NCI-H2081 treated with DMSO at 0.1 percent for 48 hours (cell line): ENCODE measurements around the gene CNRIP1.
"Not testable (repeated sequence)": the region's sequence is repeated elsewhere in the genome, so short reads cannot be mapped to it uniquely, and the experiment has no call there.

Source experiments
- DNase-seq: peaks from one replicate; lab custom pipeline; 2025; lab: John Stamatoyannopoulos, UW

CNRIP1 gene

GRCh38 chr2:68319398-68320117, at the start of gene CNRIP1:
Gene CNRIP1 (minus strand): TSS chr2:68319949. CDS start chr2:68319400, 549 bp downstream.
- no peak for DNase-seq

GRCh38 chr2:68369337-68369734, 49.6 kb upstream of the CNRIP1 start:
- DNase-seq: no peak

GRCh38 chr2:68368654-68369336, 49.0 kb upstream of the CNRIP1 start:
- no peak for DNase-seq

GRCh38 chr2:68367953-68368653, 48.4 kb upstream of the CNRIP1 start:
- DNase-seq: no peak

- no peak for DNase-seq
These were observed 46.4 kb upstream of the CNRIP1 start for GRCh38 chr2:68366083-68366560.

GRCh38 chr2:68365087-68365486, 45.3 kb upstream of the CNRIP1 start, which contains the start of gene PLEK:
Gene PLEK (plus strand): TSS chr2:68365282. CDS start chr2:68365352, 70 bp downstream.
- no peak for DNase-seq

GRCh38 chr2:68363721-68364120, 44.0 kb upstream of the CNRIP1 start:
- no peak for DNase-seq

- DNase-seq: no peak
These were observed 43.0 kb upstream of the CNRIP1 start for GRCh38 chr2:68362749-68363148.

- no peak for DNase-seq
These were observed 42.3 kb upstream of the CNRIP1 start for GRCh38 chr2:68362069-68362468.

- no peak for DNase-seq
These were observed 40.1 kb upstream of the CNRIP1 start for GRCh38 chr2:68359889-68360288.

GRCh38 chr2:68357605-68358337, 38.0 kb upstream of the CNRIP1 start:
- DNase-seq: no peak

GRCh38 chr2:68356599-68357239, 37.0 kb upstream of the CNRIP1 start:
- no peak for DNase-seq

- DNase-seq: no peak
These were observed 33.1 kb upstream of the CNRIP1 start for GRCh38 chr2:68352651-68353391.

GRCh38 chr2:68351997-68352396, 32.2 kb upstream of the CNRIP1 start:
- DNase-seq: no peak

GRCh38 chr2:68349091-68349490, 29.3 kb upstream of the CNRIP1 start:
- DNase-seq: not testable (repeated sequence)

- no peak for DNase-seq
These were observed 25.6 kb upstream of the CNRIP1 start for GRCh38 chr2:68345129-68345875.

GRCh38 chr2:68344031-68344430, 24.3 kb upstream of the CNRIP1 start:
- no peak for DNase-seq

GRCh38 chr2:68342470-68342869, 22.7 kb upstream of the CNRIP1 start:
- no peak for DNase-seq

- no peak for DNase-seq
These were observed 21.8 kb upstream of the CNRIP1 start for GRCh38 chr2:68341583-68341982.

GRCh38 chr2:68341062-68341329, 21.2 kb upstream of the CNRIP1 start:
- no peak for DNase-seq
